ENCODE data around the gene KIFC3. TPM values are rescaled to one million over a fixed set of nuclear protein-coding genes. Genes with fewer than 3 reads are reported as not detected.

KIFC3 gene
- total and polyA plus RNA-seq, 2 of the 13 experiments (the other 11 are each of a cell fraction or from before 2014, with no cell fraction given): 42.1 to 45.3 TPM

DNA sequence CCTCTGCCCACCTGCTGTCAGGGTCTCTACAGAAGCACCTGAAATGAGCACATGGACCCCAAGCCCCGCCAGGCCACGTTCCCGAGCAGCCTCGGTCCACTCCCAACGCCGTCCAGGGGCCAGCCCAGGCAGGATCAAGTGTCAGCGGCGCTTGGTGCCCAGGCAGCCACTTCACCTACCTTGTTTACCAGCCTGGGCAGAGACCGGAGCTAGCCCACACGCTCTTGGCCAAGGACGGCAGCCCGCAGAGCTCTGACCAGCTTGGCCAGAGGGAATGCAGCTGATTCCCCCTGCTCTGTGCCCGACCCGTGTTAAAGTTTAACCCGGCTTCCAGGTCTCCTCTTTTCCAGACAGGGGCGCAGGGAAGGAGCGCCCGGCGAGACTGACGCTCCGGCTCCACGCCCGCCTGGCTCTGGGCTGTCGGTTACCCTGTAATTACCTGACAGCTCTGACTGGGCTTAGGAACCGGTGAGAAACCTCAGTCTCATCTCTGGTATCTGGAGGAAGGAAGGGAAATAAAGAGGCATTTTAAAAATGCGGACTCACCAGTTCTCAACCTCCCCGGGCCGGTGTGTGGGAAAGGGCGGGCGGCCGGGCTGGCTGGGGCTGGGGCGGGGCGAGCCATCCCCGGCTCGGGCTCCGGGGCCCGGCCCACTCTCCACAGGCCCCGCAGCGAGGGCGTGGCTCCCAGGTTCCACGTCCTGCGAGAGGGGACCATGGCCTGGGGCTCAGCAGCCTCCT lies 4.6 kb downstream of the KIFC3 start (continued):
- TF ChIP-seq TSC22D2 (CRISPR knock-in tag; IDR thresholded peaks at IDR 0.05; ENCODE audit: borderline replicate concordance) (0 out of 2 replicates have a peak, but pooled peaks have one; percentile 1), SMARCC2 (IDR thresholded peaks at IDR 0.05) (no peak), AGO2 (optimal IDR thresholded peaks at IDR 0.05; ENCODE audit: low read depth, low read length) (no peak), MTF2 (CRISPR knock-in tag; IDR thresholded peaks at IDR 0.05; ENCODE audit: borderline replicate concordance) (peak; percentile 44; the same call in 1 of the 2 replicates), HDAC1 (CRISPR knock-in tag; IDR thresholded peaks at IDR 0.05) (peak; percentile 91), MBD4 (IDR thresholded peaks at IDR 0.05; ENCODE audit: borderline replicate concordance, low read length) (no peak), ZNF644 (CRISPR knock-in tag; IDR thresholded peaks at IDR 0.05; ENCODE audit: low read depth) (0 out of 2 replicates have a peak, but pooled peaks have one; percentile 19), RAD21 (CRISPR knock-in tag; IDR thresholded peaks at IDR 0.05) (peak; percentile 53; the same call in 1 of the 2 replicates), JARID2 (CRISPR knock-in tag; IDR thresholded peaks at IDR 0.05; ENCODE audit: insufficient replicate concordance) (no peak), ZNF816 (CRISPR knock-in tag; IDR thresholded peaks at IDR 0.05; ENCODE audit: borderline replicate concordance) (no peak), ZFP36 (IDR thresholded peaks at IDR 0.05; ENCODE audit: borderline replicate concordance, low read depth, low read length, partially characterized antibody) (no peak), NFYC (CRISPR knock-in tag; IDR thresholded peaks at IDR 0.05) (no peak)
- TF ChIP-seq, protein P1, sequence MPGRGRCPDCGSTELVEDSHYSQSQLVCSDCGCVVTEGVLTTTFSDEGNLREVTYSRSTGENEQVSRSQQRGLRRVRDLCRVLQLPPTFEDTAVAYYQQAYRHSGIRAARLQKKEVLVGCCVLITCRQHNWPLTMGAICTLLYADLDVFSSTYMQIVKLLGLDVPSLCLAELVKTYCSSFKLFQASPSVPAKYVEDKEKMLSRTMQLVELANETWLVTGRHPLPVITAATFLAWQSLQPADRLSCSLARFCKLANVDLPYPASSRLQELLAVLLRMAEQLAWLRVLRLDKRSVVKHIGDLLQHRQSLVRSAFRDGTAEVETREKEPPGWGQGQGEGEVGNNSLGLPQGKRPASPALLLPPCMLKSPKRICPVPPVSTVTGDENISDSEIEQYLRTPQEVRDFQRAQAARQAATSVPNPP (CRISPR knock-in tag; IDR thresholded peaks at IDR 0.05): peak; percentile 65; the same call in 1 of the 2 replicates
- TF ChIP-seq, protein P2, sequence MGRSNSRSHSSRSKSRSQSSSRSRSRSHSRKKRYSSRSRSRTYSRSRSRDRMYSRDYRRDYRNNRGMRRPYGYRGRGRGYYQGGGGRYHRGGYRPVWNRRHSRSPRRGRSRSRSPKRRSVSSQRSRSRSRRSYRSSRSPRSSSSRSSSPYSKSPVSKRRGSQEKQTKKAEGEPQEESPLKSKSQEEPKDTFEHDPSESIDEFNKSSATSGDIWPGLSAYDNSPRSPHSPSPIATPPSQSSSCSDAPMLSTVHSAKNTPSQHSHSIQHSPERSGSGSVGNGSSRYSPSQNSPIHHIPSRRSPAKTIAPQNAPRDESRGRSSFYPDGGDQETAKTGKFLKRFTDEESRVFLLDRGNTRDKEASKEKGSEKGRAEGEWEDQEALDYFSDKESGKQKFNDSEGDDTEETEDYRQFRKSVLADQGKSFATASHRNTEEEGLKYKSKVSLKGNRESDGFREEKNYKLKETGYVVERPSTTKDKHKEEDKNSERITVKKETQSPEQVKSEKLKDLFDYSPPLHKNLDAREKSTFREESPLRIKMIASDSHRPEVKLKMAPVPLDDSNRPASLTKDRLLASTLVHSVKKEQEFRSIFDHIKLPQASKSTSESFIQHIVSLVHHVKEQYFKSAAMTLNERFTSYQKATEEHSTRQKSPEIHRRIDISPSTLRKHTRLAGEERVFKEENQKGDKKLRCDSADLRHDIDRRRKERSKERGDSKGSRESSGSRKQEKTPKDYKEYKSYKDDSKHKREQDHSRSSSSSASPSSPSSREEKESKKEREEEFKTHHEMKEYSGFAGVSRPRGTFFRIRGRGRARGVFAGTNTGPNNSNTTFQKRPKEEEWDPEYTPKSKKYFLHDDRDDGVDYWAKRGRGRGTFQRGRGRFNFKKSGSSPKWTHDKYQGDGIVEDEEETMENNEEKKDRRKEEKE (IDR thresholded peaks at IDR 0.05): no peak
- TF ChIP-seq, protein P3, sequence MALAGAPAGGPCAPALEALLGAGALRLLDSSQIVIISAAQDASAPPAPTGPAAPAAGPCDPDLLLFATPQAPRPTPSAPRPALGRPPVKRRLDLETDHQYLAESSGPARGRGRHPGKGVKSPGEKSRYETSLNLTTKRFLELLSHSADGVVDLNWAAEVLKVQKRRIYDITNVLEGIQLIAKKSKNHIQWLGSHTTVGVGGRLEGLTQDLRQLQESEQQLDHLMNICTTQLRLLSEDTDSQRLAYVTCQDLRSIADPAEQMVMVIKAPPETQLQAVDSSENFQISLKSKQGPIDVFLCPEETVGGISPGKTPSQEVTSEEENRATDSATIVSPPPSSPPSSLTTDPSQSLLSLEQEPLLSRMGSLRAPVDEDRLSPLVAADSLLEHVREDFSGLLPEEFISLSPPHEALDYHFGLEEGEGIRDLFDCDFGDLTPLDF (CRISPR knock-in tag; IDR thresholded peaks at IDR 0.05): no peak
- TF ChIP-seq, protein P4, sequence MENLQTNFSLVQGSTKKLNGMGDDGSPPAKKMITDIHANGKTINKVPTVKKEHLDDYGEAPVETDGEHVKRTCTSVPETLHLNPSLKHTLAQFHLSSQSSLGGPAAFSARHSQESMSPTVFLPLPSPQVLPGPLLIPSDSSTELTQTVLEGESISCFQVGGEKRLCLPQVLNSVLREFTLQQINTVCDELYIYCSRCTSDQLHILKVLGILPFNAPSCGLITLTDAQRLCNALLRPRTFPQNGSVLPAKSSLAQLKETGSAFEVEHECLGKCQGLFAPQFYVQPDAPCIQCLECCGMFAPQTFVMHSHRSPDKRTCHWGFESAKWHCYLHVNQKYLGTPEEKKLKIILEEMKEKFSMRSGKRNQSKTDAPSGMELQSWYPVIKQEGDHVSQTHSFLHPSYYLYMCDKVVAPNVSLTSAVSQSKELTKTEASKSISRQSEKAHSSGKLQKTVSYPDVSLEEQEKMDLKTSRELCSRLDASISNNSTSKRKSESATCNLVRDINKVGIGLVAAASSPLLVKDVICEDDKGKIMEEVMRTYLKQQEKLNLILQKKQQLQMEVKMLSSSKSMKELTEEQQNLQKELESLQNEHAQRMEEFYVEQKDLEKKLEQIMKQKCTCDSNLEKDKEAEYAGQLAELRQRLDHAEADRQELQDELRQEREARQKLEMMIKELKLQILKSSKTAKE (CRISPR knock-in tag; IDR thresholded peaks at IDR 0.05; ENCODE audit: borderline replicate concordance): peak; percentile 35; the same call in 1 of the 2 replicates

Measured in HepG2 (cell line).